ENCODE results near the gene GRB10. TPM values are rescaled to one million over a fixed set of nuclear protein-coding genes. Genes with fewer than 3 reads are reported as not detected.

Gene GRB10
- total and polyA plus RNA-seq, 9 donors, result 10.7 to 18.9 (median 12.2) TPM

- H3K27ac ChIP-seq (ENCODE audit: low read length), result peak overlapping the region; percentile 90
- peak; percentile 88 for DNase-seq
- 19% methylated on average over 10 of the region's 14 CpGs for WGBS (ENCODE audit: insufficient coverage)
These were observed 97.3 kb downstream of the GRB10 start for GRCh38 chr7:50685135-50686065.

GRCh38 chr7:50684713-50685075, 98.0 kb downstream of the GRB10 start:
- 29% methylated on average over 1 of the region's 4 CpGs for WGBS (ENCODE audit: insufficient coverage)
- Histone ChIP-seq H3K4me3 (ENCODE audit: low read length) (no peak overlapping the region), H3K9me3 (replicated peaks; ENCODE audit: control insufficient read depth, low read depth, low read length) (no peaks in the 10 kb centered on the region), H3K27ac (ENCODE audit: low read length) (peak overlapping the region; percentile 90), H3K4me1 (ENCODE audit: control insufficient read depth, insufficient read depth, low read length) (peaks cover 28% of the 10 kb centered on the region), H3K36me3 (ENCODE audit: control insufficient read depth, insufficient read depth, low read length) (peaks cover 3% of the 10 kb centered on the region), H3K27me3 (ENCODE audit: control insufficient read depth, insufficient read depth, low read length) (no peaks in the 10 kb centered on the region)
- DNase-seq, result peak; percentile 86

More at GRCh38 chr7:50685135-50686065, 97.3 kb downstream of the GRB10 start:
- Histone ChIP-seq H3K4me1 (ENCODE audit: control insufficient read depth, insufficient read depth, low read length) (peaks cover 28% of the 10 kb centered on the region), H3K36me3 (ENCODE audit: control insufficient read depth, insufficient read depth, low read length) (peaks cover 3% of the 10 kb centered on the region), H3K27me3 (ENCODE audit: control insufficient read depth, insufficient read depth, low read length) (no peaks in the 10 kb centered on the region), H3K9me3 (replicated peaks; ENCODE audit: control insufficient read depth, low read depth, low read length) (no peaks in the 10 kb centered on the region), H3K4me3 (ENCODE audit: low read length) (no peak overlapping the region)

GRCh38 chr7:50684011-50684712, 98.5 kb downstream of the GRB10 start:
- Histone ChIP-seq H3K4me3 (ENCODE audit: low read length) (no peak overlapping the region), H3K27me3 (ENCODE audit: control insufficient read depth, insufficient read depth, low read length) (no peaks in the 10 kb centered on the region), H3K9me3 (replicated peaks; ENCODE audit: control insufficient read depth, low read depth, low read length) (no peaks in the 10 kb centered on the region), H3K27ac (ENCODE audit: low read length) (peak overlapping the region; percentile 90), H3K4me1 (ENCODE audit: control insufficient read depth, insufficient read depth, low read length) (peaks cover 28% of the 10 kb centered on the region), H3K36me3 (ENCODE audit: control insufficient read depth, insufficient read depth, low read length) (peaks cover 3% of the 10 kb centered on the region)
- DNase-seq, result peak; percentile 51
- WGBS (ENCODE audit: insufficient coverage), result 53% methylated on average over 2 of the region's 5 CpGs

GRCh38 chr7:50682573-50682972, 100.1 kb downstream of the GRB10 start:
- no peak for DNase-seq
- Histone ChIP-seq H3K27me3 (ENCODE audit: control insufficient read depth, insufficient read depth, low read length) (no peaks in the 10 kb centered on the region), H3K9me3 (replicated peaks; ENCODE audit: control insufficient read depth, low read depth, low read length) (no peaks in the 10 kb centered on the region), H3K4me3 (ENCODE audit: low read length) (no peak overlapping the region), H3K27ac (ENCODE audit: low read length) (no peak overlapping the region), H3K36me3 (ENCODE audit: control insufficient read depth, insufficient read depth, low read length) (no peaks in the 10 kb centered on the region), H3K4me1 (ENCODE audit: control insufficient read depth, insufficient read depth, low read length) (peaks cover 31% of the 10 kb centered on the region)
- no CpG with 5 or more reads among the region's 1 CpG for WGBS (ENCODE audit: insufficient coverage)

GRCh38 chr7:50682079-50682478, 100.6 kb downstream of the GRB10 start:
- 43% methylated on average over 4 of the region's 4 CpGs for WGBS (ENCODE audit: insufficient coverage)
- Histone ChIP-seq H3K4me1 (ENCODE audit: control insufficient read depth, insufficient read depth, low read length) (peaks cover 27% of the 10 kb centered on the region), H3K27ac (ENCODE audit: low read length) (no peak overlapping the region)

GRCh38 chr7:50681432-50682045, 101.2 kb downstream of the GRB10 start:
- Histone ChIP-seq H3K4me1 (ENCODE audit: control insufficient read depth, insufficient read depth, low read length) (peaks cover 24% of the 10 kb centered on the region), H3K4me3 (ENCODE audit: low read length) (no peak overlapping the region), H3K36me3 (ENCODE audit: control insufficient read depth, insufficient read depth, low read length) (no peaks in the 10 kb centered on the region), H3K27me3 (ENCODE audit: control insufficient read depth, insufficient read depth, low read length) (no peaks in the 10 kb centered on the region), H3K27ac (ENCODE audit: low read length) (no peak overlapping the region), H3K9me3 (replicated peaks; ENCODE audit: control insufficient read depth, low read depth, low read length) (no peaks in the 10 kb centered on the region)
- DNase-seq, result peak; percentile 72
- no CpG with 5 or more reads among the region's 8 CpGs for WGBS (ENCODE audit: insufficient coverage)

More at GRCh38 chr7:50682079-50682478, 100.6 kb downstream of the GRB10 start:
- Histone ChIP-seq H3K36me3 (ENCODE audit: control insufficient read depth, insufficient read depth, low read length) (no peaks in the 10 kb centered on the region), H3K4me3 (ENCODE audit: low read length) (no peak overlapping the region), H3K9me3 (replicated peaks; ENCODE audit: control insufficient read depth, low read depth, low read length) (no peaks in the 10 kb centered on the region), H3K27me3 (ENCODE audit: control insufficient read depth, insufficient read depth, low read length) (no peaks in the 10 kb centered on the region)
- DNase-seq, result no peak

- H3K4me3 ChIP-seq (ENCODE audit: low read length), result no peak overlapping the region
- no peak overlapping the region for H3K27ac ChIP-seq (ENCODE audit: low read length)
- H3K4me1 ChIP-seq (ENCODE audit: control insufficient read depth, insufficient read depth, low read length), result peaks cover 17% of the 10 kb centered on the region
- WGBS (ENCODE audit: insufficient coverage), result no CpG with 5 or more reads among the region's 7 CpGs
- H3K36me3 ChIP-seq (ENCODE audit: control insufficient read depth, insufficient read depth, low read length), result no peaks in the 10 kb centered on the region
- no peaks in the 10 kb centered on the region for H3K27me3 ChIP-seq (ENCODE audit: control insufficient read depth, insufficient read depth, low read length)
- peak; percentile 80 for DNase-seq
- H3K9me3 ChIP-seq (replicated peaks; ENCODE audit: control insufficient read depth, low read depth, low read length), result no peaks in the 10 kb centered on the region
These were observed 103.3 kb downstream of the GRB10 start for GRCh38 chr7:50679218-50680007.

GRCh38 chr7:50678586-50678985, 104.1 kb downstream of the GRB10 start:
- Histone ChIP-seq H3K36me3 (ENCODE audit: control insufficient read depth, insufficient read depth, low read length) (peaks cover 6% of the 10 kb centered on the region), H3K9me3 (replicated peaks; ENCODE audit: control insufficient read depth, low read depth, low read length) (no peaks in the 10 kb centered on the region), H3K27me3 (ENCODE audit: control insufficient read depth, insufficient read depth, low read length) (no peaks in the 10 kb centered on the region), H3K4me1 (ENCODE audit: control insufficient read depth, insufficient read depth, low read length) (peaks cover 17% of the 10 kb centered on the region), H3K4me3 (ENCODE audit: low read length) (no peak overlapping the region), H3K27ac (ENCODE audit: low read length) (no peak overlapping the region)
- DNase-seq, result no peak
- no CpG with 5 or more reads among the region's 7 CpGs for WGBS (ENCODE audit: insufficient coverage)

GRCh38 chr7:50677638-50677996, 105.1 kb downstream of the GRB10 start:
- Histone ChIP-seq H3K4me3 (ENCODE audit: low read length) (no peak overlapping the region), H3K27ac (ENCODE audit: low read length) (no peak overlapping the region), H3K4me1 (ENCODE audit: control insufficient read depth, insufficient read depth, low read length) (peaks cover 17% of the 10 kb centered on the region), H3K36me3 (ENCODE audit: control insufficient read depth, insufficient read depth, low read length) (peaks cover 6% of the 10 kb centered on the region), H3K9me3 (replicated peaks; ENCODE audit: control insufficient read depth, low read depth, low read length) (no peaks in the 10 kb centered on the region), H3K27me3 (ENCODE audit: control insufficient read depth, insufficient read depth, low read length) (no peaks in the 10 kb centered on the region)
- no CpG with 5 or more reads among the region's 7 CpGs for WGBS (ENCODE audit: insufficient coverage)
- DNase-seq, result no peak

Data from muscle of leg (tissue), 11 donors.